Measurements from ENCODE around the gene HTRA3.

The HTRA3 gene

GRCh38 chr4:8235224-8235623 is 34.3 kb upstream of the HTRA3 start:
- DNase-seq = no peak

GRCh38 chr4:8235686-8236085 is 33.9 kb upstream of the HTRA3 start:
- no peak for DNase-seq

DNA sequence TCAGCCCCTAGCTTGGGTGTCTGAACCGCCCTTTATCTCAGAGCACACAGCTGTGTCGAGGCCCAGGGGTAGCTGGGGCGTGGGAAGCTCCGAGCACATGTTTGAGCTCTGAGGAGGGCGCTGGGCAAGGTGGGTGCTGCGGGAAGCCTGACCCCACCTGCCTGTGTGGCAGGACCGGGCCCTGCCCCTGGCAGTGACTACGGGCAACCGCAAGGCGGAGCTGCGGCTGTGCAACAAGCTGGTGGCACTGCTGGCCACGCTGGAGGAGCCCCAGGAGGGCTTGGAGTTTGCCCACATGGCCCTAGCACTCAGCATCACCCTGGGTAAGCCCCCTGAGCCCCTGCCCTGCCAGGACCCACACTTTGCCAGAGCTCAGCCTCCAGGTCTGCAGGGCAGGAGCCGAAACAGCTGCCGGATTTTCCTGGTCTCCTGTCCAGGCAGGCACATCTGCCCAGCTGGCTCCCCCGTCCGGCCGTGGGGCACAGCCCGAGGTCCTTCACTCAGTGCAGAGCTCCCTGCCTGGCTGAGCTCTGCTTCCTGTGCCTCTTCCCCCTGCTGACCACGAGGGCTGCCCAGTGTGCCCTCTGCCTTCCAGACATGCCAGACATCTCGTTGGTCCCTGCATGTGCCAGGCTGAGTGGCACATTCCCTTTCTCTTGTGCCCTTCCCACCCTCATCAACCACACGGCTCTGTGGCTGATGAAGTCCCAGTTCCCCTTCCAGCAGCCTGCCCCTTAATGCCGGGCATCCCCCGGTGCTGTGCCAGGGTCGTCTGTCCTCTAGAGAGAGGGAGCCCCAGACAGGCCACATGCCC is 33.2 kb upstream of the HTRA3 start:
- DNase-seq = no peak

- no peak for DNase-seq
Observed at GRCh38 chr4:8236920-8237195, 32.7 kb upstream of the HTRA3 start.

DNA sequence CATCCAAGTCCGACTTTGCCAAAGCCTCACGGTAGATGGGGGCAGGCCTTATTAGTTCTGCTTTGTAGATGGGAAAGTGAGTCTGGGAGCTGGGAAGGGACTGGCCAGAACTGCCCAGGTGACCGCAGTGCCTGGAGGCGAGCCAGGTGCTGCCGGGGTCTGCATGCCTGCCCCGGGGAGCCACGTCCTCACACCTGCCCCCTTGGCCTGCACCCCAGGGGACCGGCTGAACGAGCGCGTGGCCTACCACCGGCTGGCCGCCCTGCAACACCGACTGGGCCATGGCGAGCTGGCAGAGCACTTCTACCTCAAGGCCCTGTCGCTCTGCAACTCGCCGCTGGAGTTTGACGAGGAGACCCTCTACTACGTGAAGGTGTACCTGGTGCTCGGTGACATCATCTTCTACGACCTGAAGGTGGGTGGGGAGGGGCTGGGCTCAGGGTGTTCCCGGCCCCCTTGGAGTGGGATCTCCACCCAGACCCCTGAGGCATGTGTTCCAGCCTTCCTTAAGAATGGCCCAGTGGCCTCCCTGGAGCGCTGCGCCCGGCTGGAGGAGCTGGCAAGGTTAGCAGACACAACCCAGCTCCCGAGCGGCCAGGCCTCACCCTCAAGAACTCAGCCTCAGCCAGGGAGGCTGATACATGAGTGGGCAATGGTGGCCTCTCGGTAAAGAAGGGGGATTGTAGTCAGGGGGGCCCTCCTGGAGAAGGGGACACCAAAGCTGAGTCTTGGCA is 32.1 kb upstream of the HTRA3 start:
- no peak for DNase-seq

- DNase-seq = no peak
Observed at GRCh38 chr4:8238036-8238511, 31.5 kb upstream of the HTRA3 start.

GRCh38 chr4:8238515-8239053 is 31.0 kb upstream of the HTRA3 start:
- peak; percentile 38 for DNase-seq

GRCh38 chr4:8239226-8239625 is 30.3 kb upstream of the HTRA3 start:
- no peak for DNase-seq

DNA sequence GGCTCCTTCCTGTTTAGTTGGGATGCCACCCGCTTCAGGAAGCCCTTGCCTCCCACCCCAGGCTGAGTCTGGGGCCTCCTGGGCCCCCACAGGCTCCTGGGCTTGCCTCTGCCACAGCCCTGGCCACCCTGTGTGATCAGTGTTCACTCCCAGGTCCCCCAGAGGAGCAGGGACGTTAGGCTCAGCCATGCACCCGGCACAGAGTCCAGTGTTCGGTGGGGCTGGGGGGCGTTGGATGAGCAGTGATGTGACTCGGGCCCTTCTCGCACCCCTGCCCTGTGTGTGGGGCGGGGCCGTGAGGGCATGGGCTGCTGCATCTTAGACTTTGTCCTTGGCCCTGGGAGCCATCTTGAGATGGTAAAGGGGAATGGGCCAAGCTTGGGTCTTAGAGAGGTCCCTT is 29.9 kb upstream of the HTRA3 start:
- DNase-seq = no peak

DNA sequence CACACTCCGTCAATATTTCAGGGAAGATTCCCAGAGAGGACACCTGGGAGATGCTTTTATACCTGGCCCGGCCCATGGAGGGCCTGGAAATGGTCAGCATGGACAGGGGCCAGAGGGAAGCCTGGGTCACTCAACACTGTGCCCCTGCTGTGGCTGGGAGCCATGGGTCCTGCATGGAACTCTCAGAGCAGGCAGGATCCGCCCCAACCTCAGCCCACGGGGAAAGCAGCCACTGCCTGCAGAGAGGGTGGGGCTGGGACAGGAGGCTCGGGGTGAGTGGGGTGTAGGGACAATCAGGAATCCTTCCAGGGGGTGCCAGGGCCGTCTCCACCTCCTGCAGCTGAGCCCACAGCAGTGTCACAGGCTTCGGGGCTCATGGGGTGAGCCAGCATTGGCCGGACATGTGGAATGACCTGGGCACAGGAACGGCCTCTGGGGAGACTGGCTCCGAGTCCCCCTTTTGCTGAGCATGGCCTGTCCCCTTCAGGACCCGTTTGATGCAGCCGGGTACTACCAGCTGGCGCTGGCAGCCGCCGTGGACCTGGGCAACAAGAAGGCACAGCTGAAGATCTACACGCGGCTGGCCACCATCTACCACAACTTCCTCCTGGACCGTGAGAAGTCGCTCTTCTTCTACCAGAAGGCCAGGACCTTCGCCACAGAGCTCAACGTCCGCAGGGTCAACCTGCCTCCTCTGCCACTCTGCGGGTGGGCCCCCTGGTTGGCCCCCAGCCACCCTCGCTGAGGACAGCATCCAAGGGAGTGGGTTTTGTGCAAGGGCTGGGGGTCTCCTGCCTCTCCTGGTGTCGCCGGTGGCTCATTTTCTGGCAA is 29.1 kb upstream of the HTRA3 start:
- no peak for DNase-seq

GRCh38 chr4:8241211-8241779 is 28.3 kb upstream of the HTRA3 start:
- DNase-seq = no peak

GRCh38 chr4:8241895-8242696 is 27.5 kb upstream of the HTRA3 start:
- DNase-seq = peak; percentile 97

DNA sequence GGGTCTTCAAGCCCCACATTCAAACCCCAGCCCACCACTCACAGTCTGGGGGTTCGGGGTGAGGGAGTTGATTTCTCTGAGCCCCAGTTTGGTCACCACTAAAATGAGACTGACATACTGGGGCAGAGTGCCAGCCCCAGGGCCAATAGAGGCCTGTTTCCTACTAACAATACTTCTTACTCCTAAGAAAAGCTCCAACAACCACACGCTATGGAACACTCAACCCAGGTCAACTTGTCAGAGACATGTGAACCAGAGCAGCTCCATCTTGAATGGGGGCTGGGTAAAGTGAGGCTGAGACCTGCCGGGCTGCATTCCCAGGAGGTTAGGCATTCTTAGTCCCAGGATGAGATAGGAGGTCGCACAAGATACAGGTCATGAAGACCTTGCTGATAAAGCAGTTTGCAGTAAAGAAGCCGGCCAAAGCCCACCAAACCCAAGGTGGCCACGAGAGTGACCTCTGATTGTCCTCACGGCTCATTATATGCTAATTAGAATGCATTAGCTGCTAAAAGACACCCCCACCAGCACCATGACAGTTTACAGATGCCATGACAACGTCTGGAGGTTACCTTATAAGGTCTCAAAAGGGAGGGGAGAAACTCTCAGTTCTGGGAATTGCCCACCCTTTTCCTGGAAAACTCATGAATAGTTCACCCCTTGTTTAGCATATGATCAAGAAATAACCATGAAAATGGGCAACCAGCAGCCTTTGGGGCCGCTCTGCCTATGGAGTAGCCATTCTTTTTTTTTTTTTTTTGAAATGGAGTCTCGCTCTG is 26.6 kb upstream of the HTRA3 start:
- DNase-seq = no peak

DNA sequence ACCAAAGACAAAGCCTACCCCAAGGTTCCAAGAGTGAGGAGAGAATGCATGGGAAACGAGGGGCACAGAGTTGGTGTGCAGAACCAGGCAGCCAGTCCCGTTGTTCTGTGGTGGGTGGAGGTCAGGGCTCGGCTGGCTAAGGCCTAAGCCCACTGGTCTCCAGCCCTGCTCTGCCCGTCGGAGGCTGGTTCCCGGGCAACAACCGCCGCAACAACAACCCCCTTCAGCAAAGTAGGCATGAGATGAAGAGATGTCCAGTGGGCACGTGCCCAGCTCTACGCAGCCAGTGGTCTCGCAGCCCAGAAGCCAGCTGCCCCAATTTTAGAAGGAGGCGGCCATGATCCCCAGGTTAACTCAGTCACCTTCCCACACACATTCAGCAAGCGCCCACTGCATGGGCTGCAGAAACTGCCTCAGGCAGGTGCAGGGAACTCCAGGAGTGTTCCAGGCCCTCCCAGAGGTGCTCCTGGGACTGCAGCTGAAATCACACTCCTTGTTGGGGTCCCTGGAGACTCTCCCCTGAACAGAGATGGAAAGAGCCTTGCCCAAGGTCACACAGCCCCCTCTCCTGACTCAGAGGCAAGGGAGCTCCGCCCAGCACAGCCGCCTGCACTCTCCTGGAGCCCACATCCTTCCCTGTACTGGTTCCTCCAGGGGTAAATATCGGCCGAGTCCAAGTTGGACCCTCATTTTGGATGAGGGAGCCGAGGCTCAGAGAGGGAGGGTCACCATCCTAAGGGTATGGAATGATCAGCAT is 25.4 kb upstream of the HTRA3 start:
- no peak for DNase-seq

GRCh38 chr4:8244931-8245460 is 24.6 kb upstream of the HTRA3 start:
- no peak for DNase-seq

DNA sequence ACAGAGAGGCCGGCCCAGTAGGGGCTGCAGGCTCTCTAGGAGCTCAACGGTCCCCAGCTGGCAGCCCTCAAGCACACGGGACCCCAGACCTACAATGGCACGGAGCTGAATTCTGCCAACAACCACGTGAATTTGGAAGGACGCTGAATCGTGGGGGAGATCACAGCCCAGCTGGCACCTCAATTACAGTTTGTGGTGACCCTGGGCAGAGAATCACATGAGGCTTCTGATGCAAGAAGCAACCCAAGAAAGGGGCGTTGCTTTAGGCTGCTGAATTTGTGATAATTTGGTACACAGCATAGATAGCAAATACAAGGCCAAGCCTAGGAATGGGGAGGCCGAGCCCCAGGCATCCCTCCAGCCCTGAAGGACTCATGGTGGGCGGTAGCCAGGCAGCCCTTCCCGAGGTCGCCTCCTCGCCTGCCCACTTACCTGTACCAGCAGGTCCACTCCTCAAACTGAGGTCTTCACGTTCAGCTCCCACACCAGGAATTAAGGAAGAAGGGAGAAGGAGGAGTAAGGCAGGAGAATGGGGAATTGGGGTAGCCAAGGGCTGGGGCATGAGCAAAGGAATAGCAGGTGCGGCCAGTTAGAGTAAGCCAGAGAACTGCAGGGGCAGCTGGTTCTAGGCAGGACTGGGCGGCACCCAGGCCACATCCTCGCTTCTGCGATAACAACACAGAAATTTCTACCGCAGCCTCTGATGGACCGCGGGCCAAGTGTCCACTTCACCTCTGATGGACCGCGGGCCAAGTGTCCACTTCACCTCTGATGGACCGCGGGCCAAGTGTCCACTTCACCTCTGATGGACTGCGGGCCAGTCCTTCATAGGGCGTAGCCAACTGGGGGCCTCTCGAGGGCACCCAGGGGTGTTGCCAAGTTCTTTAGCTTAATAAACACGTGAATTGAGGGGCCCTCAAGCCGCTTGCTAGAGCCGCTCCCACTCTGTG is 23.4 kb upstream of the HTRA3 start:
- no peak for DNase-seq

- no peak for DNase-seq
Observed at GRCh38 chr4:8247047-8247930, 22.3 kb upstream of the HTRA3 start.

GRCh38 chr4:8248091-8248490 is 21.5 kb upstream of the HTRA3 start:
- no peak for DNase-seq

Data from eye (tissue), 1 donor.